Measurements from ENCODE around the gene DEPP1.

The DEPP1 gene

DNA sequence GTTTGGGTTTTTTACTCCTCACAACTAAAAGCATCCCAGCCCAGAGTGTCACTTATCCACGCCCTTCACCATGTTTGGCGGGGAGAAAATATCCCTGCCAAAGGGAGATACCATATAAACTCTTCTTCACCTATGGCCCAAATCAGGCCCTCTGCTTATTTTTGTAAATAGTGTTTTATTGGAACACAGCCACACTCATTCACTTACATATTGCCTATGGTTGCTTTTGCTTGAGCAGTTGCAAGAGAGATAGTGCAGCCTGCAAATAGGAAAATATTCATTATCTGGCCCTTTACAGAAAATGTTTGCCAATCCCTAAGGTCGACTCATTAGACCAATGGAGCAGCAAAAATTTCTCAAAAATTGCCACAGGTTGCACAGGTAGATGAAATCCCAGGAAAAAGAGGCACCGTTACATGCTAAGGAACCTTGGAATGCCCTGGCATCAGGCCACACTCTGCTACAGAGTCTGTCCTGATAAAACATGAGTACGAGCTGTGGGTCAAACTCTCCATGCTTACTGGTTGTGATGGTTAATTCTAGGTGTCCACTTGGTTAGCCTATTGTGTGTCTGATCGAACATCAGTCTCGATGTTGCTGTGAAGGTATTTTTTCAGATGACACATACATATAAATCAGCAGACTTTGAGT, 26.9 kb downstream of the DEPP1 start:
- Mint-ChIP-seq H3K4me1 (ENCODE audit: low read depth) (peaks cover 4% of the 10 kb centered on the region), H3K27ac (no peak overlapping the region), H3K27me3 (ENCODE audit: low read depth) (no peaks in the 10 kb centered on the region), H3K9me3 (peaks cover under 1% of the 10 kb centered on the region), H3K4me3 (no peak overlapping the region), H3K36me3 (ENCODE audit: low read depth) (peaks cover 9% of the 10 kb centered on the region)
- no peak for DNase-seq (ENCODE audit: low spot score)

DNA sequence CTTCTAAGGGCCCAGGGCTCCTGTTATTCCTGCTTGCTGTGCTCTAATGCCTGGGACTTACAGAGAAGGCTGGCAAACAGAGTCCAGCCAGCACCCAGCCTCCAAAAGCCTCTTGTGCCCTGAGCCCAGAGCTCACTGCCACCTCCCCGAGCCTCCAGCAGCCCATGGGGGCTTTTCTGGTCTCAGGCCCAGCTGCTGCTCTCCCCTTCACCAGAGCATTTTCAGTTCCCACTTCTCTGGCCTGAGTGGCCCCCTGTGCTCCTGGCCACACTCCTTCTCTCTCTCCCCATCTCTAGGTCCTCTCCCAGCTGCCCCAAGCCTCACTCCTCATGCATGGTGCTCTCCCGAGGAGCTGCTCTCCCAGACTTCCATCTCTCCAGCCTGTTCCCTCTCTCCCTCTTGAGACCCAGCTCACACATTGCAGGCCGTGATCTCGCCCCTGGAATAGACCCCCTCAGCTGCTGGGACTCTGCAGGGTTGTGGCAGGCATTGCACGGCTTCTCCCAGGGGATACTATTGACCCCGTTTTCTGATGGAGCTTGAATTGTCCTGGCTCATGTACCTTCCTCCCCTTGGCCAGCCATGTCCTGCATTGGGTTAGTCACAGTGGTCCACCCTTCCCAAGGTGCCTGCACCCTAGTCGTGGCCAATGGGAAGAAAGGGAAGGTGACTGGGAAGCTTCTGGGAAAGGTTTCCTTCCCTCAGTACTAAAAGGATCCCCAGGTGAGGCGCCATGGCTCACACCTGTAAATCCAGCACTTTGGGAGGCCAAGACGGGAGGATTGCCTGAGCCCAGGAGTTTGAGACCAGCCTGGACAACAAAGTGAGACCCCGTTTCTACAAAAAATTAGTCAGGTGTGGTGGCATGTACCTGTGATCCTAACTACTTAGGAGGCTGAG, 28.0 kb downstream of the DEPP1 start:
- Mint-ChIP-seq H3K36me3 (ENCODE audit: low read depth) (peaks cover 5% of the 10 kb centered on the region), H3K27me3 (ENCODE audit: low read depth) (no peaks in the 10 kb centered on the region), H3K4me1 (ENCODE audit: low read depth) (peaks cover 2% of the 10 kb centered on the region), H3K4me3 (no peak overlapping the region), H3K27ac (no peak overlapping the region), H3K9me3 (no peaks in the 10 kb centered on the region)
- DNase-seq (ENCODE audit: low spot score) = no peak

DNA sequence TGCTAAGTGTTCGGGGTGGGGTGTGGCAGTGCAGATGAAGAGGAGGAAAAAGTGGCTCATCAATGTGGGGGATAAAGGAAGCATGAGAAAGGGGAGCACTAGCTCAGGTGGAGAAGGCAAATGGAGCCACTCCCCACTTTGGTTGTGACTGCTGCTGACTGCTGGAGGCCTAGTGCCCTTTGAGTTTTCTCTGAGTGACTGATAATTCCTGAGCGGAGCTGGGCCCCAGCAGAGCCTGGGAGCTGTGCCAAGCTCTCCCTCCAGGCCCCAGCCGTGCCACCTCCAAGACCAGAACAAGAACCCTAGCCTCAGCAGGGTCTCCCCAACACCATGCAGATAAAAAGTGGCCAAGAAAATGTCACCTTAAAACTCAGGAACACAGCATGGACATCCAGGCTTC, 28.7 kb downstream of the DEPP1 start:
- Mint-ChIP-seq H3K9me3 (peaks cover 5% of the 10 kb centered on the region), H3K4me3 (no peak overlapping the region), H3K36me3 (ENCODE audit: low read depth) (peaks cover 5% of the 10 kb centered on the region), H3K27me3 (ENCODE audit: low read depth) (peaks cover 3% of the 10 kb centered on the region), H3K27ac (no peak overlapping the region), H3K4me1 (ENCODE audit: low read depth) (peaks cover 2% of the 10 kb centered on the region)
- DNase-seq (ENCODE audit: low spot score) = no peak

DNA sequence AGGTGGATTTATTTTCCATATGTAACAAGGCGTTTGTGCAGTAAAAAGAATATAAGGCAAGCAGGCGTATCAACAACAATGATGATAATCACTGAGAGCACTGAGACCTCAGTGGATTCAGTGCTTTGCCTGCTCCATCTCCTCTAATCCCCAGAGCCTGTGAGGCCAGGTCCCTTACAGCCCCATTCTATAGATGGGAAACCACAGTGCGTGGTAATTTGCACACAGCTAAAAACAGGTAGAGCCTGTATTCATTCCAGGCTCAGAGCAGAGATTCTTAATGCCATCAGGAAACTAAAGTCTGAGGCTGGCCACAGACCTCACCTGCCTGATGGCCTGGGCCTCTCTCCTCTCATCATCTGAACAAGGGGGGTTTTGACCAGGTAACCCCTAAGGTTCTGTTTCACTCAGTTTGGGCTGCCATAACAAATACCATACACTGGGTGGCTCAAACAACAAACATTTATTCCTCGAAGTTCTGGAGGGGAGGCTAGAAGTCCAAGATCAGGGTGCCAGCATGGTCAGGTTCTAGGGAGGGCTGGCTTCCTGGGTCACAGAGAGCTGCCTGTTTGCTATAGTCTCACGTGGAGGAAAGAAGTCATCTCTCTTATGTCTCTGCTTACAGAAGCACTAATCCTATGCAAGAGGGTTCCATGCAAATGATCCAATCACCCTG, 29.3 kb downstream of the DEPP1 start:
- no peak for DNase-seq (ENCODE audit: low spot score)
- Mint-ChIP-seq H3K27ac (no peak overlapping the region), H3K4me3 (no peak overlapping the region), H3K4me1 (ENCODE audit: low read depth) (no peaks in the 10 kb centered on the region), H3K9me3 (peaks cover 11% of the 10 kb centered on the region), H3K27me3 (ENCODE audit: low read depth) (peaks cover 6% of the 10 kb centered on the region), H3K36me3 (ENCODE audit: low read depth) (peaks cover 5% of the 10 kb centered on the region)

DNA sequence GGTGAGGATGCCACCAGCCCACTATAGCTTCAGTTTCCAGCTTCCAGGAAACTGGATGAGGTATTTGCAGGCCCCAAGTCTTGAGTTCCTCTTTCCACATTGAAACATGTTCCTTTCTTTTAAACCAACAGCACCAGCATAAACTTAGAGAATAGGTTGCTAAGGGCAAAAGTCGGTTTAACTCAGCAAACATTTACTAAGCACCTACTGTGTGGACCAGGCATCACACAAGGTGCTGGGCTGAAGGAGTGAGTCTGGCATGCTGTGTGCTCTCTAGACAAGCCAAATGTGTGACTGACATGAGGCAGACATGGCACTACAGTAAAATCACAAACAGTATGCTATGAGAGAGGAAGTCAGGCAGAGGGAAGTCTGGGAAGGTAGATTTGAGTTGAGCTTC, 30.0 kb downstream of the DEPP1 start:
- Mint-ChIP-seq H3K27ac (no peak overlapping the region), H3K4me3 (no peak overlapping the region), H3K27me3 (ENCODE audit: low read depth) (peaks cover 9% of the 10 kb centered on the region), H3K9me3 (peaks cover 15% of the 10 kb centered on the region), H3K36me3 (ENCODE audit: low read depth) (peaks cover 5% of the 10 kb centered on the region), H3K4me1 (ENCODE audit: low read depth) (no peaks in the 10 kb centered on the region)
- no peak for DNase-seq (ENCODE audit: low spot score)

DNA sequence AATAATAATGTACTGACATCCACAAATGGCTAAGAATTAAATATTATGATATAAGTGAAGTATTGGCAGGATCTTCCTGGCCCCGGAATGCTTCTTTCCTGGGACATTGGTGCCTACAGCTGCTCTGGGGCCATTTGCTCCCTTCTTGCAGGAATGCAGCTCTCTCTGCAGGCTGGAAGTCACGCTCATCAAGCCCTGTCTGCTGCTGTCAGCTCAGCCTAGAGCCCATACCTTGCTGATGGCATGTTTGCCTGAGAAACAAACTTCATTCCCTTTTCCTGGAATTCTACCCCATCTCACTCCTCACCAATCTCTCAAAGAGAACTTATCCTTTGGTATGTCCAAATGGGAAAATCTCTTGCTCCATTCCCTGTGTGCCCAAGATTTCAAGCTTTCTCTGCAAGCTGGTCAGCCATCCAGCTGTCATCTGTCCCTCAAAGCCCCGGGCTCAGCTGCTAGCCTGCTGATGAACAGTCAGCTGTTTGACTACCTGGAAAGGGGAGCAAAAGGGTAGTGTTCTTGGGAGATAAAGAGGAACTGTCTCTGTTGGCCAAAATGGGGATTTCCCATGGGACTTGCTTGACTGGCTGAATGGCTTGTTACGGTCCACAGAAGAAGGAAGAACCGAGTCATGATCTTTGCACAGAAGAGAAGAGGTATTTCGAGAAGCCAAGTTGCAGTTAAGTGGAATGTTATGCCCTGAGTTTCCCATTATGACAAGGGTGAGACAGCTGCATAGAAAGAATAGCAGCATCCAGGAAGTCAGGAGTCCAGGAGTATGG, 31.0 kb downstream of the DEPP1 start:
- Mint-ChIP-seq H3K9me3 (peaks cover 21% of the 10 kb centered on the region), H3K36me3 (ENCODE audit: low read depth) (peaks cover 5% of the 10 kb centered on the region), H3K4me3 (no peak overlapping the region), H3K4me1 (ENCODE audit: low read depth) (no peaks in the 10 kb centered on the region), H3K27ac (no peak overlapping the region), H3K27me3 (ENCODE audit: low read depth) (peaks cover 14% of the 10 kb centered on the region)
- no peak for DNase-seq (ENCODE audit: low spot score)

DNA sequence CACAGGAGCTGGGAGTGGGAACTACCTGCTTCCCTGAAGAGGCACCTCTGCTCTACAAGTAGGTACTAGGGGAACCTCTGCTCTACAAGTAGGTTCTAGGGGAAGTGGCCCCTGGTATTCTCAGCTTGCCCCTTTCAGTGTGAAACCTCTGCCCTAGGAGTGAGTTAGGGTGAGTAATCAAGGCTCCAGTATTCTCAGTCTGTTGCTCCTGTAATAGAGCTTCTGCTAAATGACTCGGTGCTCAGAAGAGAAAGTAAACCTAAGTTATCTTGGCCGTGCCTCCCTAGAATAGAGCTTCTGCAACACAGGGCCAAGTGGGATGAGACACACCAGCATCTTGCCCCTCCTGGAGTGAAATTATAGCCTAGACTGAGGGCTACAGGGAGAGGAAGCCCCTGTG, 32.4 kb downstream of the DEPP1 start:
- Mint-ChIP-seq H3K36me3 (ENCODE audit: low read depth) (peaks cover 5% of the 10 kb centered on the region), H3K27ac (no peak overlapping the region), H3K9me3 (peaks cover 21% of the 10 kb centered on the region), H3K27me3 (ENCODE audit: low read depth) (peaks cover 18% of the 10 kb centered on the region), H3K4me3 (no peak overlapping the region), H3K4me1 (ENCODE audit: low read depth) (no peaks in the 10 kb centered on the region)
- DNase-seq (ENCODE audit: low spot score) = no peak

DNA sequence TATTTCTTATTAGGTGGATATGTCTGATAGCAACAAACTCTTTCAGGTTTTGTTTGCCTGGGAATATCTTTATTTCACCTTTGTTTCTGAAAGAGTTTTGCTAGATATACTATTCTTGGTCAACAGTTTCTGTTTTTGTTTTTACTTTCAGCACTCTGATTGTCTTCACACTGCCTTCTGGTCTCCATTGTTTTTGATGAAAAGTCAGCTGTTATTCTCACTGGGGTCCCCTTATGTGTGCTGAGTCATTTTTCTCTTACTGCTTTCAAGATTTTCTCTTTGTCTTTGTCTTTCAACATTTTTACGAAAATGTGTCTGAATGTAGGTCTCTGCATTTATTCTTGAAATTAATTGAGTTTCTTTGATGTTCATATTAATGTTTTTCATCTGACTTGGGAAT, 34.3 kb downstream of the DEPP1 start:
- peaks cover 5% of the 10 kb centered on the region for H3K36me3 Mint-ChIP-seq (ENCODE audit: low read depth)
- H3K9me3 Mint-ChIP-seq = peaks cover 21% of the 10 kb centered on the region
- peaks cover 2% of the 10 kb centered on the region for H3K4me1 Mint-ChIP-seq (ENCODE audit: low read depth)
- peaks cover 22% of the 10 kb centered on the region for H3K27me3 Mint-ChIP-seq (ENCODE audit: low read depth)
- H3K27ac Mint-ChIP-seq = no peak overlapping the region
- no peak for DNase-seq (ENCODE audit: low spot score)
- H3K4me3 Mint-ChIP-seq = no peak overlapping the region

DNA sequence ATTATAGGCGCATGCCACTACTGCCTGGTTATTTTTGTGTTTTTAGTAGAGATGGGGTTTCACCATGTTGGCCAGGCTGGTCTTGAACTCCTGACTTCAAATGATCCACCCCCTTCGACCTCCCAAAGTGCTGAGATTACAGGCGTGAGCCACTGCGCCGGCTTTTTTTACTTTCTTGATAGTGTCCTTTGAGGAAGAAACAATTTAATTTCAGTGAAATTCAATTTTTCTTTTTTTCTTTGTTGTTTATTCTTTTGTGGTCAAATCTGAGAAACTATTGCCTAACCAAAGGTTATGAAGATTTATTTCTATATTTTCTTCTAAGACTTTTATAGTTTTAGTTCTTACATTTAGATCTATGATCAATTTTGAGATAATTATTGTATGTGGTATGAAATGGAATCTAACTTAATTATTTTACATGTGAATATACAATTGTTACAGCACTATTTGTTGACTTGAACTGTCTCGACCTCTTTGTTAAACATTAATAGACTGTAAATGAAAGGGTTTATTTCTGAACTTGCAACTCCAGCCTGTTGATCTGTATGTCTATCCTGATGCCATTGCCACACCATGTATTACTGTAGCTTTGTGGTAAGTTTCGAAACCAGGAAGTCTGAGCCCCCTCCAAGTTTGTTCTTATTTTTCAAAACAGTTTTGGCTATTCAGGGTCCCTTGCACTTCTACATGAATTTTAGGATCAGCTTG, 38.8 kb downstream of the DEPP1 start:
- no peak overlapping the region for H3K4me3 Mint-ChIP-seq
- peaks cover 19% of the 10 kb centered on the region for H3K27me3 Mint-ChIP-seq (ENCODE audit: low read depth)
- peaks cover 2% of the 10 kb centered on the region for H3K36me3 Mint-ChIP-seq (ENCODE audit: low read depth)
- DNase-seq (ENCODE audit: low spot score) = no peak
- H3K27ac Mint-ChIP-seq = no peak overlapping the region
- peaks cover 16% of the 10 kb centered on the region for H3K9me3 Mint-ChIP-seq
- H3K4me1 Mint-ChIP-seq (ENCODE audit: low read depth) = peaks cover 9% of the 10 kb centered on the region

DNA sequence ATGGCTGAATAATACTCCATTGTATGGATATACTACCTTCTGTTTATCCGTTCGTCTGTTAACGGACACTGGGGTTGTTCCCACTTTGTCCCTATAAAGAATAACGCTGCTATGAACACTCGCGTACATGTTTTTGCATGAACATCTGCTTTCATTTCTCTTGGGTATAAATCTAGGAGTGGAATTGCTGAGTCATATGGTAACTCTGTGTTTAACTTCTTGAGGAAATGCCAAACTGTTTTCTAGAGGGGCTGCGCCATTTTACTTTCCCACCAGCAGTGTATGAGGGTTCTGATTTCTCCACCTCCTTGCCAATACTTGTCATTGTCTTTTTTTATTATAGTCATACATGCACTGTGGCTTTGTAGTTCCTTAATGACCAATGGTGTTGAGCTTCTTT, 39.7 kb downstream of the DEPP1 start:
- H3K9me3 Mint-ChIP-seq = peaks cover 7% of the 10 kb centered on the region
- DNase-seq (ENCODE audit: low spot score) = no peak
- no peak overlapping the region for H3K4me3 Mint-ChIP-seq
- peaks cover 13% of the 10 kb centered on the region for H3K27me3 Mint-ChIP-seq (ENCODE audit: low read depth)
- peaks cover 9% of the 10 kb centered on the region for H3K4me1 Mint-ChIP-seq (ENCODE audit: low read depth)
- no peak overlapping the region for H3K27ac Mint-ChIP-seq
- no peaks in the 10 kb centered on the region for H3K36me3 Mint-ChIP-seq (ENCODE audit: low read depth)

DNA sequence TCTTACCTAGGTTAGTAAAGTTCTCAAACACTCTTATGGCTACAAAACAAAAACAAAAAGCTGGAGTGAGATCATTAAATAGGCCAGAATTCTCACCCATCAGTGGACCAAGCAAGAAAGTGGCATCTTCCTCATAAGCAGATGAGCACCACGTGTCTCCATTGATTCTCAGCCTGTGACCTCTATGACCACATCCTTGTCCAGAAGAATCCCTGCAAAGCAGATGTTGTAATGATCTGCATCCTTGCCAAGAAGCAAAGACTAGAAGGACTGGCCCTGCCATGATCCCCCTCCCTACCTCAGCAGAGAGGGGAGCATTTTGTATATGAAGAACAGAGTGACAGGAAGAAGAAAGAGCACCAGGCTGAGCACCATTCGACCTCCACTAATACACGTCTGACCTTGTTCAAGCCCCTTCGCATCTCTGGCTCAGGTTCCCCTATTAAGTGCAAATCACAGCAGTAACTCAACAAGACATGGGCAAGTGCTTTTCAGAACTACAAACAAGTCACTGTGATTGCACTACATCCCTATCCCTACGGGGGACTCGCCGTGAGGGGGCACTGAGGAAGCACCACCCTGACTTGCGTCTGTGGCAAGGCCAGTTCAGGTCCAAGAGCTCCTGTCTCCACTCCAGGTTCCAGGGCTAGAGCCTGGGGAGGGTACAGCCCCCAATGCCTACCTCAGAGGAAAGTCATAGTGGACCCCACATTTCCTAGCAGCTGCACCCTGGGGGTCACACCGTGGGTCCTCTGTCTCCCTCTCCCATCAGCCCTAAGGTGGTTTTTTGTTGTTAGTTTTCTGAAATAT, 41.2 kb downstream of the DEPP1 start:
- no peaks in the 10 kb centered on the region for H3K9me3 Mint-ChIP-seq
- peaks cover 7% of the 10 kb centered on the region for H3K27me3 Mint-ChIP-seq (ENCODE audit: low read depth)
- H3K4me3 Mint-ChIP-seq = no peak overlapping the region
- no peak for DNase-seq (ENCODE audit: low spot score)
- H3K27ac Mint-ChIP-seq = no peak overlapping the region
- no peaks in the 10 kb centered on the region for H3K36me3 Mint-ChIP-seq (ENCODE audit: low read depth)
- peaks cover 11% of the 10 kb centered on the region for H3K4me1 Mint-ChIP-seq (ENCODE audit: low read depth)

DNA sequence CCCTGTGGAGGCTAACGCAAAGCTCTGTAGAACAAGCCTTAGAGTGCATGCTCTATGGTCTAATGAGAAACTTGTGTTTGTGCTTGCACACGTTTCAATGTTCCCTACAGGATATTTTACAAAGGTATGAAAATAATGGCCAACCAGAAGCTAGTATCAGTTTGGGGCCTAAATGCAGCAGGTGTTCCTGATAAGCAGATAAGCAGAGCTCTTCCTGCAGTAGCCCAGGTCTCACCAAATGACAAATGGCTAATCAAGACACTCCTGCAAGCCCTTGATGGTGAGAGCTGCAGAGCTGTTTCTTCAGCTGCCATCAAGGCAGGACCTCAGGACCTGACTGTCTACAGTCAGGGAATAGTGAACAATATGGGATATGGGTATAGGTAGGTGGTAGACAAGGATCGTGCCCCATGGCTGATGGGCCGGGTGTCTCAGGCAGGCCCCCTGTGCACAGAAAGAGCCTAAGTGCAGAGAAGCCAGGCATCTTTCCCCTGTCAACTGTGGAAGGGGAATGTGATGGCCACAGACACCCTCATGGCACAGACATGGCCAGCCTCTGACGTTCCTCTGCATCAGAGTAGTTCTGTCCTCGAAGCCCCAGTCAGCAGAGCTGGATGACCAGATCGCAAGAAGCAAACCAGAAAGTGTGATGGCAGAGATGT, 42.2 kb downstream of the DEPP1 start:
- Mint-ChIP-seq H3K9me3 (no peaks in the 10 kb centered on the region), H3K4me3 (no peak overlapping the region), H3K27ac (no peak overlapping the region), H3K36me3 (ENCODE audit: low read depth) (no peaks in the 10 kb centered on the region), H3K27me3 (ENCODE audit: low read depth) (peaks cover 4% of the 10 kb centered on the region), H3K4me1 (ENCODE audit: low read depth) (peaks cover 11% of the 10 kb centered on the region)
- DNase-seq (ENCODE audit: low spot score) = no peak
